DND-41 (cell line): Measurements from ENCODE around the gene YWHAG.
"Not testable (repeated sequence)": the region's sequence is repeated elsewhere in the genome, so short reads cannot be mapped to it uniquely, and the experiment has no call there.

Experiments
- EZH2 ChIP-seq: IDR thresholded peaks from 3 replicates; pipeline ENCODE4 v1.6.1; 2012; ENCODE audit warnings: borderline replicate concordance, low read depth, mild to moderate bottlenecking, moderate library complexity, low read length, inconsistent platforms; ENCODE audit not compliant: severe bottlenecking
- TF ChIP-seq, protein P1 (sequence below): IDR thresholded peaks from 2 replicates; pipeline ENCODE4 v1.5.1; 2012; ENCODE audit warnings: borderline replicate concordance, low read length, moderate library complexity, mild to moderate bottlenecking; ENCODE audit not compliant: poor library complexity, severe bottlenecking; ENCODE audit errors: extremely low read depth

DNA sequence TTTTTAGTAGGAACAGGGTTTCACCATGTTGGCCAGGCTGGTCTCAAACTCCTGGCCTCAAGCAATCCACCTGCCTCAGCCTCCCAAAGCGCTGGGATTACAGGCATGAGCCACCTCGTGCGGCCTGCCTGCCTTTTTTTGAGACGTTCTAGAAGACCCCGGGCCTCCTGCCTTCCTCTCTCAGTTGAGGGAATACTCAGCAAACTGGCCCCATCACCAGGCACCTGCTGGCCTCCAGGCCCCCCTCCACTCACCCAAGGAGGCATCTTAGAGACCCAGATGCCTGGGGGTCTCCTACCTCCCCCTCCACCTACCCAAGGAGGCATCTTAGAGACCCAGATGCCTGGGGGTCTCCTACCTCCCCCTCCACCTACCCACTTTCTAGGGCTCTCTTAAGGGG is 65.9 kb downstream of the YWHAG start:
- TF ChIP-seq, protein P1, sequence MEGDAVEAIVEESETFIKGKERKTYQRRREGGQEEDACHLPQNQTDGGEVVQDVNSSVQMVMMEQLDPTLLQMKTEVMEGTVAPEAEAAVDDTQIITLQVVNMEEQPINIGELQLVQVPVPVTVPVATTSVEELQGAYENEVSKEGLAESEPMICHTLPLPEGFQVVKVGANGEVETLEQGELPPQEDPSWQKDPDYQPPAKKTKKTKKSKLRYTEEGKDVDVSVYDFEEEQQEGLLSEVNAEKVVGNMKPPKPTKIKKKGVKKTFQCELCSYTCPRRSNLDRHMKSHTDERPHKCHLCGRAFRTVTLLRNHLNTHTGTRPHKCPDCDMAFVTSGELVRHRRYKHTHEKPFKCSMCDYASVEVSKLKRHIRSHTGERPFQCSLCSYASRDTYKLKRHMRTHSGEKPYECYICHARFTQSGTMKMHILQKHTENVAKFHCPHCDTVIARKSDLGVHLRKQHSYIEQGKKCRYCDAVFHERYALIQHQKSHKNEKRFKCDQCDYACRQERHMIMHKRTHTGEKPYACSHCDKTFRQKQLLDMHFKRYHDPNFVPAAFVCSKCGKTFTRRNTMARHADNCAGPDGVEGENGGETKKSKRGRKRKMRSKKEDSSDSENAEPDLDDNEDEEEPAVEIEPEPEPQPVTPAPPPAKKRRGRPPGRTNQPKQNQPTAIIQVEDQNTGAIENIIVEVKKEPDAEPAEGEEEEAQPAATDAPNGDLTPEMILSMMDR, result not testable (repeated sequence)
- TF ChIP-seq EZH2, result not testable (repeated sequence)
